ENCODE data around the gene MPV17L2.

- TF ChIP-seq CTCF (IDR thresholded peaks at IDR 0.05) (no peak), POLR2A (IDR thresholded peaks at IDR 0.05; ENCODE audit: low read depth) (no peak), POLR2AphosphoS5 (IDR thresholded peaks at IDR 0.05) (no peak), EP300 (IDR thresholded peaks at IDR 0.05) (no peak)
Measured at GRCh38 chr19:18219911-18220631, 27.1 kb downstream of the MPV17L2 start.
